ENCODE measurements around the gene RHOU. TPM values are rescaled to one million over a fixed set of nuclear protein-coding genes. Genes with fewer than 3 reads are reported as not detected.

RHOU gene
- under 1 TPM; under 0.01 to 0.34 TPM for total RNA-seq

DNA sequence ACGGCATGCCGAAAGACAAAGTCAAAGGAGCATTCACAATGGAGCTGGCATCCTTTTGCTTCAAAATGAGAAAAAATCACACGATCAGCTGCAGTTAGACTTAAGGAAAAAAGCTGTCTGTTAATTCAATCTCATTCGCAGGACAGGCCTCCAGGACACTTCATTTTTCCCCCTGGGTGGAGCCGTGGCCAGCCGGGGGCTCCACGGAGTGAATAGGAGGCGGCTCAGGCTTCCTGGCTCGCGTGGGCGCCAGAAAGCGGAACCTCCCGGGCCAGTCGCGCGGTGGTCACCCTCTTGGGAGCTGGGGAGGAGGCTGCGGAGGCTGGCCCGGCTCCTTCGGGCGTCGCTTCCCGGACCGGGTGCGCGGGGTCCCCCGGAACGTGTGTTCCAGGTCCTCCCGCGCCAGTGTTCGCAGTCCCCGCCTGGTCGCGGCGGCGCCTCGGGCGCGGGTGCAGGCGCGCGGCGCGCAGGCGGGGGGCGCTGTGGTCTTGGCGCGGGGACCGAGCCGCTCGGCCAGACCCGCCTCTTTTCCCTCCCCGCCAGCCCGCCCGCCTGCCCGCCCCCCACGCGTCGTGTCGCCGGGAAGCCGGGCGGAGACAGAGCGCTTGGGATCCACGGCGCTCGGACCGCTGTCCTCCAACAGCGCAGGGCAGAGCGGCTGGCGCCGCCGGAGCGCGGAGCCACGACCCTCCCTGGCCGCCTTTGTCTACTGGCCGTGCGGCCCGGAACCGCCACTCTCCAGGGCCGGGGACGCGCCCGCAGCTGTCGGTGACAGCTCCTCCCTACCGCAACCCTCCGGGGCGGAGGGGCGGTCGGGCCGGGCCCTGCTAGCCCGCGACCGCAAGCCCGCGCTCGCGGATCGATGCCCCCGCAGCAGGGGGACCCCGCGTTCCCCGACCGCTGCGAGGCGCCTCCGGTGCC is at the start of gene RHOU:
Gene RHOU (plus strand): TSS at position 599 of the 921 bp plus-strand sequence. CDS start 264 bp downstream, at position 863.

Other genes starting within 250 kb of the RHOU start
- gene RNF187, start 248.1 kb upstream of the RHOU start, total RNA-seq = 10 to 100 TPM; 41.3 to 49.0 TPM

All from melanocyte of skin (primary cell).